Activated naive CD4-positive, alpha-beta T cell treated with anti-CD3 and anti-CD28 coated beads, Interleukin-2, amount 50 U/mL, for 72 hours (primary cell): ENCODE data around the gene IRF7. TPM values are rescaled to one million over a fixed set of nuclear protein-coding genes. Genes with fewer than 3 reads are reported as not detected.
"Not testable (repeated sequence)": the region's sequence is repeated elsewhere in the genome, so short reads cannot be mapped to it uniquely, and the experiment has no call there.

ENCODE experiments used
- ATAC-seq, 2 donors: fragments of 150-1000 bp; cut with Tn5 transposase; 2 replicates each; pipeline ENCODE4 v1.10.0; 2021; ENCODE audit warnings: mild to moderate bottlenecking in 2 of 2, moderate library complexity in 2 of 2
- DNase-seq, 2 donors: peaks; one replicate each; pipeline ENCODE4 v3.0.0; 2021 to 2022; ENCODE audit warnings: low spot score in 2 of 2
- H3K27ac Mint-ChIP-seq, 2 donors: one replicate each; pipeline ENCODE4 v1.8.0; 2022; ENCODE audit warnings: mild to moderate bottlenecking in 2 of 2, mixed read lengths in 2 of 2
- H3K36me3 Mint-ChIP-seq, 2 donors: one replicate each; pipeline ENCODE4 v1.8.0; 2022; ENCODE audit warnings: mixed read lengths in 2 of 2
- H3K9me3 Mint-ChIP-seq, 2 donors: one replicate each; pipeline ENCODE4 v1.8.0; 2022; ENCODE audit warnings: mixed read lengths in 2 of 2
- total RNA-seq, 2 donors: library from RNA; stranded (reverse); gene quantifications; one replicate each; pipeline ENCODE4 v1.2.3, GENCODE V29; 2022

IRF7 gene
- total RNA-seq = 100 to 1,000 TPM in 1 of 2 donors, 10 to 100 TPM in 1; 25.3 to 104 TPM

DNA sequence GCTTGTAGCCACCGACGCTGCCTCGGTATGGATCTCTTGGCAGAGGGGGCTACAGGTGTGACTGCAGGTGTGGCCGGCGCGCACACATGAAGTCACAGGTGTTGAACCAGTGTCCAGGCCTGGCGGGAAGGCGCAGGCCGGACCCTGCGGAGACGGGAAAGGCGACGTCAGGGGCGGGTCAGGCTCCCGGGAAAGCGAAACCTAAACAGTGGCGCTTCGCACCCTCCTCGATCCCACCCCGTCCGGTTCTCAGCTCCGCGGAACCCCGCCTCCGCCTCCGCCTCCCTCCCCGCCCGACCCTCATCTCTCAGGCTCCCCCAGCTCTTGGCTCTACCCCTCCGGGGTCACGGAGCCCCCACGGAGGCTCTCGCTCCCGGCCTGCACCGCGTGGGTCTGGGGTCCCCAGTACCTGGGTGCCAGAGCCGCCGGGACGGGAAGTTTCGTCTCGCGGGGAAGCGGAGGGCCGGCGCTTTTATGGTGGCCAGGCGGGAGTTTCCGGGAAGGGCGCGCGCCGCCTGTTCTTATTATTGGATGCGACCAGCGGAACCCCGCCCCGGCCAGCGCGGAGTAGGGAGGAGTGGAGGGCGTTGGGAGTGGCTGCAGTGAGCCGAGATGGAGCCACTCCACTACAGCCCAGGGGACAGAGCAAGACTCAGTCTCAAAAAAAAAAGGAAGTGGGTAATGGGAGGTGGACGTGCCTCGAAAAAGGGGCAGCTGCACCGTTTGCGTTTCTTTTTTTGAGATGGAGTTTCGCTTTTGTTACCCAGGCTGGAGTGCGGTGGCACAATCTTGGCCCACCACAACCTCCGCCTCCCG is at the start of gene IRF7:
Gene IRF7, minus strand, starts transcription at position 447 of the 816 bp plus-strand sequence. CDS start 586 bp downstream, outside the sequence.
- H3K27ac Mint-ChIP-seq = peak within 1 kb of the TSS; percentile 87 to 91
- DNase-seq (peak; percentile 87 to 93), ATAC-seq (peak; percentile 82 to 91)
- H3K9me3 Mint-ChIP-seq = no peaks in the 10 kb centered on the region
- H3K36me3 Mint-ChIP-seq = peaks cover 0 to 13% of the 10 kb centered on the region in 2 donors

- Mint-ChIP-seq H3K36me3 (peaks cover 0 to 10% of the 10 kb centered on the region in 2 donors), H3K9me3 (no peaks in the 10 kb centered on the region), H3K27ac (no peak overlapping the region)
- ATAC-seq = no peak
- no peak for DNase-seq
Measured at GRCh38 chr11:665062-665703, 49.4 kb upstream of the IRF7 start.

DNA sequence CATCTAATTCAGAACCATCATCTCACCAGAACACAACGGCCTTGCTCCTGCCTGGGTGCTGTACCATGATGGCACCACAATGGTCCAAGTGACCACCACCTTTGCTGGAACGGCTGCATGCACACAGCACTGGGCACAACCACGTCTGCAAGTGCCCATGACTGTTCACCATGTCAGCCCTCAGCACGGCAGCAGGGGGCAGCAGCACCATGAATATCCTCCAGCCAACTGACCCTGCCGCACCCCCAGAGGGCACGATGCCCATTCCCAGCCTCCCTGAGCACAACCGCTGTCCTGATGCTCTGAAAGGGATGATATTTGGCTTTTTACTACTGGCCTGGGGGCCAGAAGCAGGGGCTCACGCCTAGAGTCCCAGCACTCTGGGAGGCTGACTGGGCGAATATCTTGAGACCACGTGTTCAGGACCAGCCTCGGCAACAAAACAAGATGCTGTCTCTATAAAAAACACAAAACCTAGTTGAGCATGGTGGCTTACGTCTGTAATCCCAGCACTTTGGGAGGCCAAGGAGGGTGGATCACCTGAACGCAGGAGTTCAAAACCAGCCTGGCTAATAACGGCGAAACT is 47.0 kb upstream of the IRF7 start:
- Mint-ChIP-seq H3K36me3 (peaks cover 0 to 10% of the 10 kb centered on the region in 2 donors), H3K27ac (no peak overlapping the region), H3K9me3 (no peaks in the 10 kb centered on the region)
- peak; percentile 76 to 78 for ATAC-seq
- DNase-seq = peak in 1 of 2 donors; percentile 31

GRCh38 chr11:660681-661444 is 45.1 kb upstream of the IRF7 start:
- DNase-seq = no peak
- H3K36me3 Mint-ChIP-seq = peaks cover 0 to 10% of the 10 kb centered on the region in 2 donors
- ATAC-seq = no peak
- H3K27ac Mint-ChIP-seq = no peak overlapping the region
- H3K9me3 Mint-ChIP-seq = no peaks in the 10 kb centered on the region

DNA sequence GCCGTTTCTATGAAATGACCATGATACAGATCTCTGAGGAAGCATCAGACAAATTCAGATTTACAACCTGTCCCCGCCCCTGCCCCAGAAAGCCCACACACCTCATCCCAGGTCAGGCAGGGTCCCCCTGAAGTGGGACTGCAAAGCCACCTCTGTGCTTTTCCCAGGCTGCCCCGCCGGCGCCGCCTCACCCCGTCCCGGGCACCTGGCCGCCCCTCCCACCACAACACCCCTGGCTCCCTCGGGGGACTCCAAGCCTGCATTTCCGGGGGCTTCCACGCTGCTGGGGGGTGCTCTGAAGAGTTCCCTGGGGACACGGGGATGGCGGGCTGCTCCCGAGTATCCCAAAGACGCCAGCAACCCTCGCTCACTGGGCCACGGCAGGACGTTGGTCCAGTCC is 44.5 kb upstream of the IRF7 start:
- H3K9me3 Mint-ChIP-seq = no peaks in the 10 kb centered on the region
- DNase-seq (no peak), ATAC-seq (no peak)
- no peak overlapping the region for H3K27ac Mint-ChIP-seq
- peaks cover 0 to 7% of the 10 kb centered on the region in 2 donors for H3K36me3 Mint-ChIP-seq

- Mint-ChIP-seq H3K27ac (no peak overlapping the region), H3K9me3 (no peaks in the 10 kb centered on the region), H3K36me3 (peaks cover 0 to 5% of the 10 kb centered on the region in 2 donors)
- DNase-seq = no peak
- ATAC-seq = no peak
Measured at GRCh38 chr11:659532-660085, 43.9 kb upstream of the IRF7 start.

- no peak for ATAC-seq
- H3K36me3 Mint-ChIP-seq = peaks cover 0 to 2% of the 10 kb centered on the region in 2 donors
Measured at GRCh38 chr11:657691-658126, 42.0 kb upstream of the IRF7 start.

DNA sequence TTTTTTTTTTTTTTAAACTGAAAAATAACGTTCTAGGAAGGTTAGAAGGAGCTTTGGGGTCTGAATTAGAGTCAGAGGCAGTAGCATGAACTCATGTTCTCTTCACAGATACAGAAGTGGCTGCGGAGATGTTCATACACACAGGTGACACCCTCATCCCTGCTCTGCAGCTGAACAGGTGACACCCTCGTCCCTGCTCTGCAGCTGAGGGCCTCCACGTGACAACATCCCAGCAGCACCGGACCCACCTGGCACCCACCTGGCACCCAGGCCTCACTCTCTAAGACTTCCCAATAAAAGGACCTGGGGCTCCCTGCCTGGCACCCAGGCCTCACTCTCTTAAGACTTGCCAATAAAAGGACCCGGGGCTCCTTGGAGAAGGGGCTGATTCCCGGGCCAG is 41.1 kb upstream of the IRF7 start:
- ATAC-seq = no peak
- Mint-ChIP-seq H3K36me3 (no peaks in the 10 kb centered on the region), H3K27ac (no peak overlapping the region), H3K9me3 (no peaks in the 10 kb centered on the region)
- no peak for DNase-seq

More at GRCh38 chr11:657691-658126, 42.0 kb upstream of the IRF7 start:
- no peaks in the 10 kb centered on the region for H3K9me3 Mint-ChIP-seq
- no peak for DNase-seq
- H3K27ac Mint-ChIP-seq = no peak overlapping the region

- no peak overlapping the region for H3K27ac Mint-ChIP-seq
- no peaks in the 10 kb centered on the region for H3K36me3 Mint-ChIP-seq
- no peaks in the 10 kb centered on the region for H3K9me3 Mint-ChIP-seq
- ATAC-seq (no peak), DNase-seq (no peak)
Measured at GRCh38 chr11:656426-656825, 40.7 kb upstream of the IRF7 start.

GRCh38 chr11:655036-655726 is 39.4 kb upstream of the IRF7 start:
- H3K36me3 Mint-ChIP-seq = no peaks in the 10 kb centered on the region
- no peak for ATAC-seq
- H3K27ac Mint-ChIP-seq = no peak overlapping the region
- no peak for DNase-seq
- no peaks in the 10 kb centered on the region for H3K9me3 Mint-ChIP-seq

DNA sequence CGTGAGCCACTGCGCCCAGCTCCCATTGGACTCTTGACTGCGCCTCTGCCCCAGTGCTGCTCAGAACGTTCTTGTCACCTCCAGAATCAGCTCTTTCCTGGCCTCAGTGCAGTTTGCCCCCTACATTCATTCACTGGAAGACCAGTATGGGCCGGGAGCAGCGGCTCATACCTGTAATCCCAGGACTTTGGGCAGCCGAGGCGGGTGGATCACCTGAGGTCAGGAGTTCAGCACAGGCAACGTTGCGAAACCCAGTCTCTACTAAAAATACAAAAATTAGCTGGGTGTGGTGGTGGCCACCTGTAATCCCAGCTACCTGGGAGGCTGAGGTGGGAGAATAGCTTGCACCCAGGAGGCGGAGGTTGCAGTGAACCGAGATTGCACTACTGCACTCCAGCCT is 38.7 kb upstream of the IRF7 start:
- H3K27ac Mint-ChIP-seq, ATAC-seq, DNase-seq, H3K36me3 Mint-ChIP-seq, H3K9me3 Mint-ChIP-seq: not testable (repeated sequence)

DNA sequence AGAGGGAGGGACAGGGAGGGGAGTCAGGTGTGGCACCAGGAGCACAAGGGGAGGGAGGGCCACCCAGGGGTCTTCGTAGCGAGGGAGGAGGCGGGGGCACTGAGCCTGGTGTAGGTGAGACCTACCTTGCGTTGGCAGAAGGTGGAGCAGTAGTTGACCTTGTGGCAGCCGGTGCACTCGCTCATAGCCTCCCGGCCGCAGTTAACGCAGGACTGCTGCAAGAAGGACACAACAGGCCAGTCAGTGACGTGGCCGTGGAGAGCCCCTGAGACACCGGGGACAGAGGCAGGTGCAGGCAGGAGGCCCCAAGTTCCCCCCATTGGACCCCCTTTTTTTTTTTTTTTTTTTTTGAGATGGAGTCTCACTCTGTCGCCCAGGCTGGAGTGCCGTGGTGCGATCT is 38.1 kb upstream of the IRF7 start:
- no peak for ATAC-seq
- no peak for DNase-seq
- no peaks in the 10 kb centered on the region for H3K9me3 Mint-ChIP-seq
- H3K27ac Mint-ChIP-seq = no peak overlapping the region
- no peaks in the 10 kb centered on the region for H3K36me3 Mint-ChIP-seq

GRCh38 chr11:653136-653535 is 37.4 kb upstream of the IRF7 start:
- DNase-seq, H3K9me3 Mint-ChIP-seq, H3K27ac Mint-ChIP-seq, ATAC-seq, H3K36me3 Mint-ChIP-seq: not testable (repeated sequence)

- H3K9me3 Mint-ChIP-seq = no peaks in the 10 kb centered on the region
- H3K36me3 Mint-ChIP-seq = no peaks in the 10 kb centered on the region
- ATAC-seq = no peak
- no peak overlapping the region for H3K27ac Mint-ChIP-seq
- DNase-seq = no peak
Measured at GRCh38 chr11:650482-650881, 34.7 kb upstream of the IRF7 start.

GRCh38 chr11:647672-648158 is 32.0 kb upstream of the IRF7 start:
- not testable (repeated sequence) for H3K27ac Mint-ChIP-seq, H3K9me3 Mint-ChIP-seq, H3K36me3 Mint-ChIP-seq, ATAC-seq, DNase-seq

- no peak overlapping the region for H3K27ac Mint-ChIP-seq
- no peaks in the 10 kb centered on the region for H3K9me3 Mint-ChIP-seq
- no peaks in the 10 kb centered on the region for H3K36me3 Mint-ChIP-seq
- DNase-seq = no peak
- no peak for ATAC-seq
Measured at GRCh38 chr11:646214-646613, 30.5 kb upstream of the IRF7 start.
